NCI-H1092 (cell line): ENCODE measurements around the gene RAB11FIP3.
"Not testable (repeated sequence)": the region's sequence is repeated elsewhere in the genome, so short reads cannot be mapped to it uniquely, and the experiment has no call there.

ENCODE experiments used
- DNase-seq: peaks from one replicate; lab custom pipeline; 2025; lab: John Stamatoyannopoulos, UW

The RAB11FIP3 gene

GRCh38 chr16:467249-467871 lies 41.9 kb downstream of the RAB11FIP3 start:
- not testable (repeated sequence) for DNase-seq

DNA sequence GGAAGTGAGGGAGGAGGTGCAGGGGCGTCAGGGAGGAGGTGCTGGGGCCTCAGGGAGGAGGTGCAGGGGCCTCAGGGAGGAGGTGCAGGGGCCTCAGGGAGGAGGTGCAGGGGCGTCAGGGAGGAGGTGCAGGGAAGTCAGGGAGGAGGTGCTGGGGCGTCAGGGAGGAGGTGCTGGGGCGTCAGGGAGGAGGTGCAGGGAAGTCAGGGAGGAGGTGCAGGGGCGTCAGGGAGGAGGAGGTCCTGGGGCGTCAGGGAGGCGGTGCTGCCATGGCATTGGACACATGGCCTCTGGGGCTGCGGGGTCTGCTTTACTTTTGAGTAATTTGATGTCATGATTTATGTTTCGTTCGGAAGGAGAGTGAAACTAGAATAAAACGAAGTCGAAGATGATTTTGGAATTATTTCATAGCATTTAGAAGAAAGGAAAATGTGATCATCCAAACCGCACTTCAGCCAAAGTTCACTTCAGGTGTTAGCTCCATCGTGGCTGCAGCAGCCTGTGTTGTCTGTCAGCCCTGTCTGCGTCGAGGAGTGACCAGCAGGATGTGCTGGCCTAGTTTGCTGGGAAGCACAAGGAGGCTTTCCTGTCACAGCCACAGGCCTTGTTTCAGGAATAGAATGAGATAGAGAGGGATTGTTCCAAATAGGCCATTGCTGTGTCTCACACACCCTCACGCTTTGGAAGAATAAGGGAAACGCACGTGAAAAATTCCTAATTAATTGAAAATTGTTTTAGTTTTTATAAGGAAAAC lies 42.8 kb downstream of the RAB11FIP3 start:
- DNase-seq: no peak

- not testable (repeated sequence) for DNase-seq
Measured at GRCh38 chr16:469459-469858, 44.0 kb downstream of the RAB11FIP3 start.

- no peak for DNase-seq
Measured at GRCh38 chr16:470418-470817, 45.0 kb downstream of the RAB11FIP3 start.

DNA sequence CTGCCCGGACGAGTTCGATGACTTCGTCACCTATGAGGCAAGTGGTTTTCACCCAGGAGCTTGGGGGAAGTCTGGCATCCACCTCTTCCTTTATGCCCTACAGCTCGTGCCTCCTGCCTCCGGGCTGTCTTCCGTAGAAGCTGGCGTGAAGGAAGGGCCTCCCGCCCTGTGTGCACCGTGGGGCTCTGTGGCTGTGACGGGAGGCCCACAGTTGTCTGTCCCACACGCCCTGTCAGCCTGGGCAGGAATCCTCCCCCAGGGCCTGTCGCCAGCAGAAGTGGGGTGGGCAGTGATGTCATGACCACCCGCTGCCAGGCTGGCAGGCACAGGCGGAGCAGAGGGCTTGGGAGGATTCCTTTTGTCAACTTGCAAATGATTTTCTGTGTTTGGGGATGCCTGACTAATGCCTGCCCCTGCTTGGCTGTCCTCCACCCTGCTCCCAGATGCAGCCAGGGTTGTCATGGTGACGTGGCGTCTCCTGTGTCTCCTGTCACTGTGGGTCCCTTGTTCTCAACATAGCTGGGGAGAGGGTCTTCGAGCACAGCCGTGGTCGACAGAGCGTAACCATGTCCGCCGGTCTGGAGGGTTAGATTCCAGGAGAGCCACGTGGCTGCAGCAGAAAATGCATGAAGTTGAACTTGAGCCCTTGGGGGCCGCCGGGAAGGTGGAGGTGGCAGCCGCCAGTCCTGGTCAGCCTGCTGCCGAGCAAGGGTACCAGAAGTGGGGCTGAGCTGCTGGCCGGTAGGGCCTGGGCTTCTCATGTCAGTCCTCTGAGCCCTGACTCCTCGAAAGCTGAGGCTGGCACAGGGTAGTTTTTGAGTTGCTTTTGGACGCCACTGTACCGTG lies 46.1 kb downstream of the RAB11FIP3 start:
- DNase-seq: no peak

- DNase-seq: no peak
Measured at GRCh38 chr16:472199-472504, 46.7 kb downstream of the RAB11FIP3 start.

GRCh38 chr16:473046-474043 lies 47.9 kb downstream of the RAB11FIP3 start:
- no peak for DNase-seq

GRCh38 chr16:474420-475122 lies 49.1 kb downstream of the RAB11FIP3 start:
- DNase-seq: no peak

DNA sequence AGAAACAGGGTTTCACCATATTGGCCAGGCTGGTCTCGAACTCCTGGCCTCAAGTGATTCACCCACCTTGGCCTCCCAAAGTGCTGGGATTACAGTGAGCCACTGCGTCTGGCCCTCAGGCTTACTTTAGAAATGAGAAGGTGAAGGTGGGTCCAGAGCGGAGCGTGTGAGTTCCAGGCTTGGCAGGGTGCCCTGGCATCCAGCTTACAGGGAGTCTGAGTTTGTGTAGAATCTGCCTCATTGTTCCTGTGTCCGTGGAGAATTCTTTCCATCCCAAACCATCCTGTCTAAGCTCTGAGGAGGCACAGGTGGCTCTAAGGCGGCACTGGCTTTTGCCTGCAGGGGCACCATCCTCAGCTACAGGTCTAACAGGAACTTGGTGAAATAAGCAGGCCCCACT lies 50.6 kb downstream of the RAB11FIP3 start:
- DNase-seq: no peak

GRCh38 chr16:477301-478157 lies 52.1 kb downstream of the RAB11FIP3 start:
- DNase-seq: no peak

DNA sequence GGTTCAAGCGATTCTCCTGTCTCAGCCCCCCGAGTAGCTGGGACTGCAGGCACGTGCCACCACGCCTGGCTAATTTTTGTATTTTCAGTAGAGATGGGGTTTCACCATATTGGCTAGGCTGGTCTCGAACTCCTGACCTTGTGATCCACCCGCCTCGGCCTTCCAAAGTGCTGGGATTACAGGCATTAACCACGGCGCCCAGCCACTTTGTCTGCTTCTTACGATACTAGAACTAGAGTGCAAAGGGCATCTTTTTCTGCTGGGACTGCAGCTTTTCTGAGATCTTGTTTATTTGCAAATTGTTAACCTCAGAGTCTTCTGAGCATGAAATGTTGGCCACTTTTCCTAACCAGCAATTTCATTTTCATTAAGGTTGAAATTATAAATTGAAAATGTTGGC lies 52.8 kb downstream of the RAB11FIP3 start:
- DNase-seq: not testable (repeated sequence)

DNA sequence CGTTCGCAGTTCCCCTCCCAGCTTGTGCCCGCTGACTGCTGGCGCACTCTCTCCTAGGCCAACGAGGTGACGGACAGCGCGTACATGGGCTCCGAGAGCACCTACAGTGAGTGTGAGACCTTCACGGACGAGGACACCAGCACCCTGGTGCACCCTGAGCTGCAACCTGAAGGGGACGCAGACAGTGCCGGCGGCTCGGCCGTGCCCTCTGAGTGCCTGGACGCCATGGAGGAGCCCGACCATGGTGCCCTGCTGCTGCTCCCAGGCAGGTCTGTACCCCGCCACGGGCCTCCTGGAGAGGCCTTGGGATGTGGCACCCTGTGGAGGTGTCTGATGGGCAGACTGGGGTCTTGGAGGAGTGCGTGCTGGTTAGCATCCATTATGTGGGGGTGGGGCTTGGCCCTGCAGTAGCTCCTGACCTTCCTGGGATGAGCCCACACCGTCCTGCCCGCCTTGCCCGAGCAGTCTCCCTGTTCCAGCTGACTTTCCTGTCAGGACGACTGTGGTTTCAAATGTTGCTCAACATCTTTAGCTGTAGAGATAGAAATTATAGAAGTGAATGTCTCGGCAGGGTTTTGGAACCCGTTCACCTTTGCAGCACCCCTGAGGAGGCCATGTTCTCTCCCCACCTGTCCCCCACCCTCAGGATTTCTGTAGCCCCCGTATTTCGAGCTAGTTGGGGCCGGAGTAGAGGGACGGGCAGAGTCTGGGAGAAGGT lies 57.2 kb downstream of the RAB11FIP3 start:
- DNase-seq: no peak

- no peak for DNase-seq
Measured at GRCh38 chr16:483341-484075, 58.1 kb downstream of the RAB11FIP3 start.

GRCh38 chr16:489606-490005 lies 64.2 kb downstream of the RAB11FIP3 start:
- no peak for DNase-seq

DNA sequence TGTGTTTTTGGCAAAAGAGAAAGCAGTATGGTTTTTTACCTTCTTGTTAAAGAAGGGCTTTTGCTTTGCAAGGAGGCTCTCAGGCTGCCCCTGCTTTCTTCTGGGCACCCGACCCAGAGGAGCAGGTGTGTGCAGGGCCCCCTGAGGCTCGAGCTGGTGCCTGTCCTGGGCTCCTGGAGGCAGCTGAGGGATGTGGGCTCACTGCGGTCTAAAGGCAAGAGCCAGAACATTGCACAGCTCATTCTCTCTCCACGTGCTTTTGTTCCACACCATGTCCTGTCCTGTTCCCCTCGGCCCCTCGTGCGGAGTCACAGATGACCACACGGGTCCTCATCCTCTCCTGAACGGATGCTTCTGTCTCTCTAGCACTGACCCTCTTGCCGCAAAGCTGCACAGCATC lies 65.3 kb downstream of the RAB11FIP3 start:
- no peak for DNase-seq

GRCh38 chr16:491220-491919 lies 65.9 kb downstream of the RAB11FIP3 start:
- DNase-seq: no peak

GRCh38 chr16:492211-492875 lies 66.9 kb downstream of the RAB11FIP3 start:
- no peak for DNase-seq

DNA sequence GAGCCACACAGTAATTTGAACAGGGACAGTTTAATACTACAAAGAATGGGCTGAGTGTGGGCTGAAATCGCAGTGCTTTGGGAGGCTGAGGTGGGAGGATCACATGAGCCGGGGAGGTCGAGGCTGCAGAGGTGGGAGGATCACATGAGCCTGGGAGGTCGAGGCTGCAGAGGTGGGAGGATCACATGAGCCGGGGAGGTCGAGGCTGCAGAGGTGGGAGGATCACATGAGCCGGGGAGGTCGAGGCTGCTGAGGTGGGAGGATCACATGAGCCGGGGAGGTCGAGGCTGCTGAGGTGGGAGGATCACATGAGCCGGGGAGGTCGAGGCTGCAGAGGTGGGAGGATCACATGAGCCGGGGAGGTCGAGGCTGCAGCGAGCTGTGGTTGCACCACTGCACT lies 69.2 kb downstream of the RAB11FIP3 start:
- not testable (repeated sequence) for DNase-seq
